A673 (cell line): ENCODE data around the gene SMAD3. TPM values are rescaled to one million over a fixed set of nuclear protein-coding genes. Genes with fewer than 3 reads are reported as not detected.

Experiments used
- BruUV-seq: library from RNA; stranded (reverse); fragments of 400-500 nt; replicated peaks from 2 replicates; lab custom pipeline; 2021; lab: Mats Ljungman, UMichigan
- CTCF ChIA-PET: fragments of 300-600 bp; sonication (Branson Sonifier 250); formaldehyde crosslinking; loops from one replicate; lab custom pipeline; 2022; ENCODE audit warnings: antibody characterized with exemption; lab: Charles Lee
- POLR2A ChIA-PET: fragments of 300-600 bp; sonication (Branson Sonifier 250); formaldehyde crosslinking; loops from one replicate; lab custom pipeline; 2022; ENCODE audit warnings: antibody characterized with exemption; ENCODE audit not compliant: low non-redundant PET; lab: Charles Lee
- DNase-seq: peaks from one replicate; pipeline ENCODE4 v3.0.0-alpha.2; 2015; ENCODE audit warnings: low spot score
- H3K27ac ChIP-seq: fragments of 200-600 bp; sonication (generic); 2 replicates; pipeline ENCODE4 v1.5.1; 2016; ENCODE audit warnings: mixed run types, low read depth, mild to moderate bottlenecking, mixed read lengths, antibody characterized with exemption, low read length; ENCODE audit not compliant: poor library complexity, severe bottlenecking
- H3K27me3 ChIP-seq: fragments of 200-600 bp; sonication (generic); replicated peaks from 2 replicates; pipeline ENCODE4 v1.6.1; 2017; ENCODE audit warnings: mixed run types, low read depth, mild to moderate bottlenecking, mixed read lengths, antibody characterized with exemption, low read length; ENCODE audit not compliant: insufficient read depth, poor library complexity
- H3K36me3 ChIP-seq: fragments of 200-600 bp; sonication (generic); 2 replicates; pipeline ENCODE4 v1.6.1; 2016; ENCODE audit warnings: mixed run types, mild to moderate bottlenecking, mixed read lengths, antibody characterized with exemption, low read length; ENCODE audit not compliant: insufficient read depth, poor library complexity, severe bottlenecking
- H3K4me1 ChIP-seq: fragments of 200-600 bp; sonication (generic); 2 replicates; pipeline ENCODE4 v1.6.1; 2017; ENCODE audit warnings: mixed run types, mild to moderate bottlenecking, mixed read lengths, antibody characterized with exemption, low read length; ENCODE audit not compliant: insufficient read depth, poor library complexity, severe bottlenecking
- H3K4me3 ChIP-seq: fragments of 200-600 bp; sonication (generic); 2 replicates; pipeline ENCODE4 v1.5.1; 2016; ENCODE audit warnings: low read depth, mixed run types, mild to moderate bottlenecking, mixed read lengths, low read length; ENCODE audit not compliant: poor library complexity, severe bottlenecking
- H3K9me3 ChIP-seq: fragments of 200-600 bp; sonication (generic); 2 replicates; pipeline ENCODE4 v1.6.1; 2016; ENCODE audit warnings: mixed run types, low read depth, mild to moderate bottlenecking, mixed read lengths, antibody characterized with exemption, low read length; ENCODE audit not compliant: poor library complexity, severe bottlenecking
- EZH2 ChIP-seq: fragments of 200-600 bp; sonication (generic); IDR thresholded peaks from 2 replicates; pipeline ENCODE4 v1.6.1; 2017; ENCODE audit warnings: borderline replicate concordance, low read depth, mild to moderate bottlenecking, mixed read lengths, antibody characterized with exemption, low read length; ENCODE audit not compliant: poor library complexity, severe bottlenecking
- intact Hi-C: fragments of 100-400 bp; cut with micrococcal nuclease; formaldehyde crosslinking; loops from one replicate; pipeline ENCODE4 v1.10.0; 2022; ENCODE audit not compliant: unreplicated experiment
- total RNA-seq: library from RNA; stranded (reverse); gene quantifications from 2 replicates; pipeline ENCODE4 v1.2.3, GENCODE V29; 2021
- TF ChIP-seq, protein P1 (sequence below): fragments of 300-800, 200-600 bp; sonication (generic); conservative IDR thresholded peaks from 2 replicates; pipeline ENCODE4 v1.5.1; 2017; ENCODE audit warnings: low read depth, mild to moderate bottlenecking, antibody characterized with exemption, low read length, moderate library complexity, mixed read lengths

SMAD3 gene
- total RNA-seq, 1 experiment from 2014 or later = 31.0 TPM

DNA sequence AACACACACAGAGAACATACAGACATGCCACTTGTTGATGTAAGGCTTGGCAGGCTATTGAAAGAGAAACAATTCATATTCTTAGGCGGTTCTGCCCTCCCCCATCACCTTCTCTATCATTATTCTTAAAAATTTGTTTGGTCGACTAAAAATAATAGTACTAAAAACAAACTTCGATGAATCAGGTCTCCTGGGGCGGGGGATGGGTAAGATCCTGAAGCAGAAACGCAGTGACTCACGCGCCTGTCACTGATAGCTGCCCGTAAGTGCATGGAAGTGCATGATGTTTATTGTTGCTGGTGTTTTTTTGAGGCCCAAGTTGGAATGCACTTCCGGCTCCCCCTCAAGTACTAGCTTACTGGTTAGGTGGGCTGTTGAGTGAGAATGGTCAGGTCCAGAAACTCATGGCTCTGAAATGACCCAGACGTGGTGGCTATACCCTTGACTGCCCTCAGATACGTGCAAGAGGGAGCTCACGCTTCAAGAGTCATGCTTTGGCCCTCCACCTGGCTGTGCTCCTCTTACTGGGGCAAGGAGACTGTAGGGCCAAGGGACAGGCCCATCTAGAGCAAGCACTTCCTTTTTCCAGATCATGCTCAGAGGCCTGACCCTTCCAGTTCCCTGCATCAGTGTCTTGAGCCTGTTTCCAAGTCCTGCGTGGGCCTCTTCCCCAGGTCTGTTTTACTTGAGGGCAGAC, 10.9 kb downstream of the SMAD3 start:
- Histone ChIP-seq H3K9me3 (no peaks in the 10 kb centered on the region), H3K4me3 (no peak overlapping the region), H3K27ac (no peak overlapping the region), H3K4me1 (peaks cover 21% of the 10 kb centered on the region), H3K36me3 (no peaks in the 10 kb centered on the region), H3K27me3 (no peaks in the 10 kb centered on the region)
- BruUV-seq = no TSS peak
- no peak for DNase-seq
- intact Hi-C loops = no loop called here
- no peak for TF ChIP-seq EZH2
- TF ChIP-seq, protein P1, sequence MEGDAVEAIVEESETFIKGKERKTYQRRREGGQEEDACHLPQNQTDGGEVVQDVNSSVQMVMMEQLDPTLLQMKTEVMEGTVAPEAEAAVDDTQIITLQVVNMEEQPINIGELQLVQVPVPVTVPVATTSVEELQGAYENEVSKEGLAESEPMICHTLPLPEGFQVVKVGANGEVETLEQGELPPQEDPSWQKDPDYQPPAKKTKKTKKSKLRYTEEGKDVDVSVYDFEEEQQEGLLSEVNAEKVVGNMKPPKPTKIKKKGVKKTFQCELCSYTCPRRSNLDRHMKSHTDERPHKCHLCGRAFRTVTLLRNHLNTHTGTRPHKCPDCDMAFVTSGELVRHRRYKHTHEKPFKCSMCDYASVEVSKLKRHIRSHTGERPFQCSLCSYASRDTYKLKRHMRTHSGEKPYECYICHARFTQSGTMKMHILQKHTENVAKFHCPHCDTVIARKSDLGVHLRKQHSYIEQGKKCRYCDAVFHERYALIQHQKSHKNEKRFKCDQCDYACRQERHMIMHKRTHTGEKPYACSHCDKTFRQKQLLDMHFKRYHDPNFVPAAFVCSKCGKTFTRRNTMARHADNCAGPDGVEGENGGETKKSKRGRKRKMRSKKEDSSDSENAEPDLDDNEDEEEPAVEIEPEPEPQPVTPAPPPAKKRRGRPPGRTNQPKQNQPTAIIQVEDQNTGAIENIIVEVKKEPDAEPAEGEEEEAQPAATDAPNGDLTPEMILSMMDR = no peak
- ChIA-PET POLR2A (no interaction called here), CTCF (no interaction called here)

GRCh38 chr15:67077641-67078215, 12.3 kb downstream of the SMAD3 start:
- Histone ChIP-seq H3K27me3 (no peaks in the 10 kb centered on the region), H3K4me1 (peaks cover 17% of the 10 kb centered on the region), H3K36me3 (no peaks in the 10 kb centered on the region), H3K4me3 (no peak overlapping the region), H3K9me3 (no peaks in the 10 kb centered on the region), H3K27ac (no peak overlapping the region)
- CTCF ChIA-PET = no interaction called here
- intact Hi-C loops = no loop called here
- BruUV-seq = no TSS peak
- no peak for DNase-seq
- TF ChIP-seq, protein P1 = no peak
- POLR2A ChIA-PET = no interaction called here

DNA sequence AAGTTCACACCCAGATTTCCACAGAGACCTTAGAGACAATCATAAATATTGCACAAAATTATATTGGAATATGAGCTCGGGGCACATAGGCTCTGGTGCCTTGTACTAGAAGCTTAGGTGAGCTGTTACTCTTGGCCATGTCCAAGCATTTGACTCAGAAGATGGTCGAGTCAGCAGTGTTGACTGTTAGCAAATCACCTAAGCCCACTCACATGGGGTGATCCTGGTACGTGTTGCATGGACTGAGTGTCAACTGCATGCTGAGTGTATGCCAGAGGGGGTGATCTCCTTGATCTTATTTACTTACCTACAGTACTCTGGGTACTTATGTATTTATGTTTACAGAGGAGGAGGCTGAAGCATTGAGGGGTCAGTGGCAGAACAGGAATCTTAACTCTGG, 14.0 kb downstream of the SMAD3 start:
- H3K4me1 ChIP-seq = peaks cover 9% of the 10 kb centered on the region
- TF ChIP-seq, protein P1 = no peak
- no peak for TF ChIP-seq EZH2
- H3K27ac ChIP-seq = no peak overlapping the region
- no peaks in the 10 kb centered on the region for H3K36me3 ChIP-seq
- H3K9me3 ChIP-seq = no peaks in the 10 kb centered on the region
- POLR2A ChIA-PET = no interaction called here
- H3K4me3 ChIP-seq = no peak overlapping the region
- H3K27me3 ChIP-seq = no peaks in the 10 kb centered on the region
- BruUV-seq = no TSS peak
- DNase-seq = no peak
- CTCF ChIA-PET = no interaction called here
- intact Hi-C loops = no loop called here
